ENCODE results near the gene ANAPC2. TPM values are rescaled to one million over a fixed set of nuclear protein-coding genes. Genes with fewer than 3 reads are reported as not detected.

ANAPC2 gene
- total and polyA plus RNA-seq, 4 donors = 31.9 to 60.9 (median 41.1) TPM

- no peak for TF ChIP-seq CTCF (IDR thresholded peaks at IDR 0.05; ENCODE audit: control extremely low read depth, extremely low read depth)
- Histone ChIP-seq H3K9ac (ENCODE audit: insufficient read depth in 1 of 2, low read length in 2 of 2) (no peak overlapping the region), H3K4me3 (no peak overlapping the region), H3K4me1 (ENCODE audit: control insufficient read depth in 5 of 5, insufficient read depth in 5 of 5, low read length in 5 of 5) (peaks cover 11 to 32% (median 20%) of the 10 kb centered on the region in 5 donors), H3K9me3 (ENCODE audit: control insufficient read depth in 4 of 4, insufficient read depth in 3 of 4, low read length in 3 of 4) (peaks cover 0 to 2% (median 0%) of the 10 kb centered on the region in 4 donors), H3K36me3 (ENCODE audit: control insufficient read depth in 4 of 4, insufficient read depth in 4 of 4, low read length in 4 of 4) (peaks cover 8 to 66% (median 32%) of the 10 kb centered on the region in 4 donors), H3K27ac (ENCODE audit: low read depth in 1 of 2, low read length in 1 of 2) (no peak overlapping the region), H3K27me3 (ENCODE audit: control insufficient read depth in 3 of 3, insufficient read depth in 3 of 3, low read length in 2 of 3) (no peaks in the 10 kb centered on the region)
- ATAC-seq (ENCODE audit: insufficient read depth, low FRiP score) = no peak
- WGBS, 2 donors = 94 to 95% methylated on average over 48 of the region's 48 CpGs
- no peak for DNase-seq
Measured at GRCh38 chr9:137184881-137185660, 3.3 kb downstream of the ANAPC2 start.

GRCh38 chr9:137183980-137184595, 4.3 kb downstream of the ANAPC2 start:
- no peak for TF ChIP-seq CTCF (IDR thresholded peaks at IDR 0.05; ENCODE audit: control extremely low read depth, extremely low read depth)
- Histone ChIP-seq H3K4me3 (no peak overlapping the region), H3K9me3 (ENCODE audit: control insufficient read depth in 4 of 4, insufficient read depth in 3 of 4, low read length in 3 of 4) (peaks cover 0 to 2% (median 0%) of the 10 kb centered on the region in 4 donors), H3K27me3 (ENCODE audit: control insufficient read depth in 3 of 3, insufficient read depth in 3 of 3, low read length in 2 of 3) (no peaks in the 10 kb centered on the region), H3K36me3 (ENCODE audit: control insufficient read depth in 4 of 4, insufficient read depth in 4 of 4, low read length in 4 of 4) (peaks cover 8 to 72% (median 32%) of the 10 kb centered on the region in 4 donors), H3K27ac (ENCODE audit: low read depth in 1 of 2, low read length in 1 of 2) (no peak overlapping the region), H3K4me1 (ENCODE audit: control insufficient read depth in 5 of 5, insufficient read depth in 5 of 5, low read length in 5 of 5) (peaks cover 3 to 23% (median 11%) of the 10 kb centered on the region in 5 donors), H3K9ac (ENCODE audit: insufficient read depth in 1 of 2, low read length in 2 of 2) (no peak overlapping the region)
- WGBS, 2 donors = 96 to 98% methylated on average over 27 of the region's 27 CpGs
- no peak for DNase-seq
- ATAC-seq (ENCODE audit: insufficient read depth, low FRiP score) = no peak

GRCh38 chr9:137182836-137183235, 5.5 kb downstream of the ANAPC2 start:
- H3K9ac ChIP-seq (ENCODE audit: insufficient read depth in 1 of 2, low read length in 2 of 2) = no peak overlapping the region
- no peak for DNase-seq
- 94 to 96% methylated on average over 17 of the region's 17 CpGs for WGBS, 2 donors
- H3K9me3 ChIP-seq (ENCODE audit: control insufficient read depth in 4 of 4, insufficient read depth in 3 of 4, low read length in 3 of 4) = peaks cover 0 to 2% (median 0%) of the 10 kb centered on the region in 4 donors
- no peak overlapping the region for H3K4me3 ChIP-seq
- peaks cover 3 to 23% (median 11%) of the 10 kb centered on the region in 5 donors for H3K4me1 ChIP-seq (ENCODE audit: control insufficient read depth in 5 of 5, insufficient read depth in 5 of 5, low read length in 5 of 5)
- no peak for TF ChIP-seq CTCF (IDR thresholded peaks at IDR 0.05; ENCODE audit: control extremely low read depth, extremely low read depth)
- ATAC-seq (ENCODE audit: insufficient read depth, low FRiP score) = no peak
- H3K27ac ChIP-seq (ENCODE audit: low read depth in 1 of 2, low read length in 1 of 2) = no peak overlapping the region
- H3K36me3 ChIP-seq (ENCODE audit: control insufficient read depth in 4 of 4, insufficient read depth in 4 of 4, low read length in 4 of 4) = peaks cover 8 to 84% (median 32%) of the 10 kb centered on the region in 4 donors
- no peaks in the 10 kb centered on the region for H3K27me3 ChIP-seq (ENCODE audit: control insufficient read depth in 3 of 3, insufficient read depth in 3 of 3, low read length in 2 of 3)
